Mucosa of descending colon (tissue), 3 donors: Measurements from ENCODE around the gene CHST11. TPM values are rescaled to one million over a fixed set of nuclear protein-coding genes. Genes with fewer than 3 reads are reported as not detected.

ENCODE experiments used
- ATAC-seq: fragments of 200-7000 bp; cut with Tn5 transposase; one replicate; pipeline ENCODE4 v1.9.1; 2020; ENCODE audit warnings: mild to moderate bottlenecking, moderate library complexity
- DNase-seq, 3 donors: peaks; one replicate each; pipeline ENCODE4 v3.0.0-alpha.2; 2020
- H3K36me3 ChIP-seq: fragments of 200-600 bp; one replicate; pipeline ENCODE4 v1.8.0; 2021; ENCODE audit warnings: low read depth, mild to moderate bottlenecking
- H3K4me1 ChIP-seq: fragments of 200-600 bp; one replicate; pipeline ENCODE4 v1.8.0; 2021; ENCODE audit warnings: low read depth, mild to moderate bottlenecking
- H3K4me3 ChIP-seq: fragments of 200-600 bp; one replicate; pipeline ENCODE4 v1.8.0; 2021; ENCODE audit warnings: mild to moderate bottlenecking
- H3K9me3 ChIP-seq: fragments of 200-600 bp; one replicate; pipeline ENCODE4 v1.8.0; 2021; ENCODE audit warnings: mild to moderate bottlenecking
- intact Hi-C, 2 donors: fragments of 100-400 bp; cut with DNase I in 1 of 2; cut with micrococcal nuclease in 1 of 2; formaldehyde crosslinking; loops; one replicate each; pipeline versions ENCODE4 v1.11.0 to v1.11.1; 2022; cut with DNase I, micrococcal nuclease
- total RNA-seq, 3 donors: library from RNA; stranded (reverse); fragmentation: NEBNext Ultra II Directional in 2 of 3; extraction: Animal tissue kit (Norgen Biotek cat#: 25700) in 2 of 3; gene quantifications; one replicate each; pipeline versions ENCODE4 v1.2.1 to v1.2.4, GENCODE V29; 2021 to 2023
- TF ChIP-seq, protein P1 (sequence below): fragments of 200-600 bp; IDR thresholded peaks from one replicate; pipeline ENCODE4 v1.8.0; 2022; ENCODE audit warnings: antibody characterized with exemption, mild to moderate bottlenecking
- donor health status: DM: no; HTN: no; CAD: no; lungs with moderate emphysema.
- donor health status: DM: no; HTN: no; CAD: no.
- donor health status: DM: no; HTN: yes; CAD: no.

CHST11 gene
- total RNA-seq, 3 donors from 2014 or later = 3.3 to 15.2 (median 6.6) TPM

DNA sequence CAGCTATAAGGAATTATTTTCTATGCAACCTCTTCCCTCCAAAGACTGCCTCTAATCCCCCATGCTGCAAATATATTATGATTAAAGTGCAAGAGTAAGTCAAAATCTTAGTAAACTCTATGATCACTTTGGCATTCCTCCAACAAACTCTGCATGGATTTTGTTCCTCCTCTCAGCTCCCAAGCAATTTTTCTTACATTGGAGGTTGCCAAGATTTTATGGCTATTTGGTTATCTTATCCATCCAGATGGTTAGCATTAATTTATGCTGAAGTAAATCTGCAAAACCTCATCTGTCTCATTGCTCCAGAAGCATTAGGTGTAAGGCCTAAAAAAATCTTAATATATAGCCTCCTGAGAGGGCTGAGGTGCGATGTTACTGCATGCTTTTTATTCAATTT lies 228.1 kb downstream of the CHST11 start:
- no peaks in the 10 kb centered on the region for H3K9me3 ChIP-seq
- DNase-seq (no peak), ATAC-seq (no peak)
- no peaks in the 10 kb centered on the region for H3K36me3 ChIP-seq
- TF ChIP-seq, protein P1, sequence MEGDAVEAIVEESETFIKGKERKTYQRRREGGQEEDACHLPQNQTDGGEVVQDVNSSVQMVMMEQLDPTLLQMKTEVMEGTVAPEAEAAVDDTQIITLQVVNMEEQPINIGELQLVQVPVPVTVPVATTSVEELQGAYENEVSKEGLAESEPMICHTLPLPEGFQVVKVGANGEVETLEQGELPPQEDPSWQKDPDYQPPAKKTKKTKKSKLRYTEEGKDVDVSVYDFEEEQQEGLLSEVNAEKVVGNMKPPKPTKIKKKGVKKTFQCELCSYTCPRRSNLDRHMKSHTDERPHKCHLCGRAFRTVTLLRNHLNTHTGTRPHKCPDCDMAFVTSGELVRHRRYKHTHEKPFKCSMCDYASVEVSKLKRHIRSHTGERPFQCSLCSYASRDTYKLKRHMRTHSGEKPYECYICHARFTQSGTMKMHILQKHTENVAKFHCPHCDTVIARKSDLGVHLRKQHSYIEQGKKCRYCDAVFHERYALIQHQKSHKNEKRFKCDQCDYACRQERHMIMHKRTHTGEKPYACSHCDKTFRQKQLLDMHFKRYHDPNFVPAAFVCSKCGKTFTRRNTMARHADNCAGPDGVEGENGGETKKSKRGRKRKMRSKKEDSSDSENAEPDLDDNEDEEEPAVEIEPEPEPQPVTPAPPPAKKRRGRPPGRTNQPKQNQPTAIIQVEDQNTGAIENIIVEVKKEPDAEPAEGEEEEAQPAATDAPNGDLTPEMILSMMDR = no peak
- H3K4me1 ChIP-seq = no peaks in the 10 kb centered on the region
- intact Hi-C loops = no loop called here
- no peak overlapping the region for H3K4me3 ChIP-seq

DNA sequence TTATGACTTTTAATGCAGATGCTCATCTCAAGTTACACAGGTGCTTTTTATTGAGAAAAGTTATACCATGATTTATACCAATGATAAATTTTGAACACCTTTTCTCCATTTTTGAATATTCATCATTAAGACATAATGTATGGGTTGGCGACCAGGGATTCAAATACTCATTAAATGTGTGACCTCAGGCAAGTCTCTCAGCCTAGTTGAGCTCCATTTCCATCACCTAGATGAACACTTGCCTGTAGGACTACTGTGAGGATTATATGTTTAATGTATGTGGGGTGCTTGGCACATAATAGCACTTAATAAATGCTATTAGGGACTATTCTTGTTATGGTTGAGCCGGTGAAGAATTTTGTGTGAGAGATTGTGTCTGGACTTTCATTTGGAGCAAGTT lies 228.6 kb downstream of the CHST11 start:
- ATAC-seq (no peak), DNase-seq (no peak)
- TF ChIP-seq, protein P1 = no peak
- Histone ChIP-seq H3K36me3 (no peaks in the 10 kb centered on the region), H3K4me1 (no peaks in the 10 kb centered on the region), H3K4me3 (no peak overlapping the region), H3K9me3 (no peaks in the 10 kb centered on the region)
- intact Hi-C loops = no loop called here

DNA sequence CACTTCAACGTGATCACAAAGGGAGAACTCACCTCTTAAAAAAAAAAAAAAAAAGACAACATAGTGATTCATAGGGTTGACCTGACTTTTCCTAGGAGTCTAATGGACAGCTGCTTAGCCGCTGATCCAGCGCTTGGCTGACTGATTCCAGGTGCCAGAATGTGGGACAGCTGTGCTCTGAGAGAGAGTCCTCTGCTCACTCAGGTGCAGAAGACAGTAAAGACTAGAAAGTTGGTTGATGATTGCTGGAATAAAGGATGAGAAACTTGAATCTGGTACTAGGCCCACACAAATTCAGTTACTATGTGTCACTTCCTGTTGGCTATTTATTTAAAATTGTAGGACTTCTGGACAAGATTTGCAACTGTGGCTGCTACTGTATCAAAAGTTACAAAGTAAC lies 229.4 kb downstream of the CHST11 start:
- no peak overlapping the region for H3K4me3 ChIP-seq
- H3K9me3 ChIP-seq = no peaks in the 10 kb centered on the region
- H3K4me1 ChIP-seq = no peaks in the 10 kb centered on the region
- no peaks in the 10 kb centered on the region for H3K36me3 ChIP-seq
- TF ChIP-seq, protein P1 = no peak
- ATAC-seq = no peak
- DNase-seq = no peak
- intact Hi-C loops = no loop called here

- H3K4me1 ChIP-seq = no peaks in the 10 kb centered on the region
- TF ChIP-seq, protein P1 = no peak
- ATAC-seq (peak; percentile 55), DNase-seq (no peak)
- H3K36me3 ChIP-seq = no peaks in the 10 kb centered on the region
- no peaks in the 10 kb centered on the region for H3K9me3 ChIP-seq
- H3K4me3 ChIP-seq = no peak overlapping the region
- intact Hi-C loops = no loop called here
Observed at GRCh38 chr12:104687823-104688573, 231.2 kb downstream of the CHST11 start.

GRCh38 chr12:104689635-104690034 lies 232.9 kb downstream of the CHST11 start:
- ATAC-seq (no peak), DNase-seq (no peak)
- intact Hi-C loops = no loop called here
- TF ChIP-seq, protein P1 = no peak
- no peaks in the 10 kb centered on the region for H3K36me3 ChIP-seq
- H3K4me1 ChIP-seq = no peaks in the 10 kb centered on the region
- no peaks in the 10 kb centered on the region for H3K9me3 ChIP-seq
- H3K4me3 ChIP-seq = no peak overlapping the region
